ENCODE results near the gene PFDN5. TPM values are rescaled to one million over a fixed set of nuclear protein-coding genes. Genes with fewer than 3 reads are reported as not detected.
A peak's percentile ranks its signal among the peaks of the same experiment; 100 is the strongest.

Gene PFDN5
- total RNA-seq, 1 experiment from 2014 or later = 291 TPM

- Histone ChIP-seq H3K27me3 (ENCODE audit: insufficient read depth, low read depth) (peaks cover 21% of the 10 kb centered on the region; the same call in 1 of the 2 replicates), H3K9me2 (ENCODE audit: insufficient read depth) (no peaks in the 10 kb centered on the region), H3K9me3 (ENCODE audit: insufficient read depth, low read depth) (no peaks in the 10 kb centered on the region), H3K4me2 (peak overlapping the region; percentile 99), H3F3A (ENCODE audit: insufficient read depth, low read depth) (peaks cover 16% of the 10 kb centered on the region), H2AFZ (no peak overlapping the region), H3K27ac (no peak overlapping the region), H3K4me3 (peak overlapping the region; percentile 78; the same call in 1 of the 2 replicates), H3K36me3 (ENCODE audit: low read depth) (no peaks in the 10 kb centered on the region), H4K20me1 (ENCODE audit: insufficient read depth) (no peaks in the 10 kb centered on the region), H3K4me1 (replicated peaks; ENCODE audit: insufficient read depth) (no peaks in the 10 kb centered on the region), H3K79me2 (ENCODE audit: low read depth) (no peaks in the 10 kb centered on the region)
- intact Hi-C loops (cut with micrococcal nuclease; ENCODE audit: unreplicated experiment) = no loop called here
- no peak for TF ChIP-seq CTCF (conservative IDR thresholded peaks at IDR 0.05)
- TF ChIP-seq EZH2 (IDR thresholded peaks at IDR 0.05; ENCODE audit: low read depth) = no peak
- ChIA-PET CTCF (interaction anchor here (0.5 to 1.6 kb wide), 12 partner anchors 20 to 340 kb away, joined by 3 to 15 read pairs (median 4); partner anchors contain the start of gene AAAS), POLR2A (ENCODE audit: unreplicated experiment) (interaction anchor here (0.6 kb wide), 3 partner anchors 69 to 169 kb away, joined by 3 to 5 read pairs (median 3); no protein-coding TSS in a partner anchor)
- DNase-seq = no peak
- BruUV-seq (replicated peaks) = no TSS peak
These were observed 50.3 kb downstream of the PFDN5 start for GRCh38 chr12:53345486-53346188.

GRCh38 chr12:53346491-53346890 lies 51.1 kb downstream of the PFDN5 start:
- peaks cover 14% of the 10 kb centered on the region; the same call in 1 of the 2 replicates for H3K27me3 ChIP-seq (ENCODE audit: insufficient read depth, low read depth)
- no peak for DNase-seq
- no peaks in the 10 kb centered on the region for H3K9me2 ChIP-seq (ENCODE audit: insufficient read depth)
- CTCF ChIA-PET = no interaction called here
- H4K20me1 ChIP-seq (ENCODE audit: insufficient read depth) = no peaks in the 10 kb centered on the region
- intact Hi-C loops (cut with micrococcal nuclease; ENCODE audit: unreplicated experiment) = no loop called here
- no peak overlapping the region for H3K27ac ChIP-seq
- H3K4me1 ChIP-seq (replicated peaks; ENCODE audit: insufficient read depth) = no peaks in the 10 kb centered on the region
- no peak overlapping the region for H3K4me2 ChIP-seq
- POLR2A ChIA-PET (ENCODE audit: unreplicated experiment) = no interaction called here
- no peaks in the 10 kb centered on the region for H3K9me3 ChIP-seq (ENCODE audit: insufficient read depth, low read depth)
- H2AFZ ChIP-seq = no peak overlapping the region
- no TSS peak for BruUV-seq (replicated peaks)
- no peaks in the 10 kb centered on the region for H3K36me3 ChIP-seq (ENCODE audit: low read depth)
- TF ChIP-seq CTCF (conservative IDR thresholded peaks at IDR 0.05) (no peak), EZH2 (IDR thresholded peaks at IDR 0.05; ENCODE audit: low read depth) (no peak)
- no peak overlapping the region for H3K4me3 ChIP-seq
- no peaks in the 10 kb centered on the region for H3K79me2 ChIP-seq (ENCODE audit: low read depth)
- peaks cover 16% of the 10 kb centered on the region for H3F3A ChIP-seq (ENCODE audit: insufficient read depth, low read depth)

- ChIA-PET POLR2A (ENCODE audit: unreplicated experiment) (no interaction called here), CTCF (no interaction called here)
- H3K36me3 ChIP-seq (ENCODE audit: low read depth) = no peaks in the 10 kb centered on the region
- H3K4me2 ChIP-seq = no peak overlapping the region
- intact Hi-C loops (cut with micrococcal nuclease; ENCODE audit: unreplicated experiment) = no loop called here
- peaks cover 18% of the 10 kb centered on the region for H3F3A ChIP-seq (ENCODE audit: insufficient read depth, low read depth)
- TF ChIP-seq CTCF (conservative IDR thresholded peaks at IDR 0.05) (no peak), EZH2 (IDR thresholded peaks at IDR 0.05; ENCODE audit: low read depth) (no peak)
- H3K4me1 ChIP-seq (replicated peaks; ENCODE audit: insufficient read depth) = peaks cover 3% of the 10 kb centered on the region
- H3K27ac ChIP-seq = no peak overlapping the region
- H3K27me3 ChIP-seq (ENCODE audit: insufficient read depth, low read depth) = peaks cover 14% of the 10 kb centered on the region; the same call in 1 of the 2 replicates
- H3K9me3 ChIP-seq (ENCODE audit: insufficient read depth, low read depth) = no peaks in the 10 kb centered on the region
- H3K79me2 ChIP-seq (ENCODE audit: low read depth) = no peaks in the 10 kb centered on the region
- no peak for DNase-seq
- no TSS peak for BruUV-seq (replicated peaks)
- no peak overlapping the region for H2AFZ ChIP-seq
- no peaks in the 10 kb centered on the region for H3K9me2 ChIP-seq (ENCODE audit: insufficient read depth)
- no peaks in the 10 kb centered on the region for H4K20me1 ChIP-seq (ENCODE audit: insufficient read depth)
- no peak overlapping the region for H3K4me3 ChIP-seq
These were observed 52.6 kb downstream of the PFDN5 start for GRCh38 chr12:53347905-53348304.

Other genes with a start within 250 kb of the PFDN5 start
- gene TNS2, start 245.5 kb upstream of the PFDN5 start, total RNA-seq (2021) = 8.5 and 11.5 TPM in 2 replicates
- gene SPRYD3, start 216.2 kb upstream of the PFDN5 start, total RNA-seq (2021) = 15.2 and 17.2 TPM in 2 replicates
- gene IGFBP6, start 197.9 kb upstream of the PFDN5 start, total RNA-seq (2021) = 290 and 333 TPM in 2 replicates
- 0.70 and 0.79 TPM in 2 replicates for gene SOAT2, start 192.1 kb upstream of the PFDN5 start, total RNA-seq (2021)
- 48.3 and 65.8 TPM in 2 replicates for gene ZNF740, start 114.8 kb upstream of the PFDN5 start, total RNA-seq (2021)
- gene CSAD, start 114.6 kb upstream of the PFDN5 start, total RNA-seq (2021) = 33.1 and 49.0 TPM in 2 replicates
- 2.4 and 3.3 TPM in 2 replicates for gene ITGB7, start 88.3 kb upstream of the PFDN5 start, total RNA-seq (2021)
- 118 and 124 TPM in 2 replicates for gene RARG, start 63.3 kb upstream of the PFDN5 start, total RNA-seq (2021)
- gene ESPL1, start 27.2 kb upstream of the PFDN5 start, total RNA-seq (2021) = 37.4 and 42.0 TPM in 2 replicates
- gene MYG1, start 4.2 kb downstream of the PFDN5 start, total RNA-seq (2021) = 67.2 and 82.5 TPM in 2 replicates
- gene AAAS, start 26.1 kb downstream of the PFDN5 start, total RNA-seq (2021) = 53.4 and 67.3 TPM in 2 replicates
- not detected in 2 replicates for gene SP7, start 40.8 kb downstream of the PFDN5 start, total RNA-seq (2021)
- gene SP1, start 84.6 kb downstream of the PFDN5 start, total RNA-seq (2021) = 72.9 and 118 TPM in 2 replicates
- not detected in 2 replicates for gene AMHR2, start 128.3 kb downstream of the PFDN5 start, total RNA-seq (2021)
- gene PRR13, start 146.2 kb downstream of the PFDN5 start, total RNA-seq (2021) = 138 and 203 TPM in 2 replicates
- 668 and 833 TPM in 2 replicates for gene PCBP2, start 156.6 kb downstream of the PFDN5 start, total RNA-seq (2021)
- 14.7 and 18.3 TPM in 2 replicates for gene MAP3K12, start 203.9 kb downstream of the PFDN5 start, total RNA-seq (2021)
- gene TARBP2, start 205.7 kb downstream of the PFDN5 start, total RNA-seq (2021) = 47.8 and 53.3 TPM in 2 replicates
- not detected in 2 replicates for gene NPFF, start 211.9 kb downstream of the PFDN5 start, total RNA-seq (2021)